ENCODE results near the gene KIF22. TPM values are rescaled to one million over a fixed set of nuclear protein-coding genes. Genes with fewer than 3 reads are reported as not detected.
"Not testable (repeated sequence)": the region's sequence is repeated elsewhere in the genome, so short reads cannot be mapped to it uniquely, and the experiment has no call there.

The KIF22 gene
- total RNA-seq, 1 donor from 2014 or later: 28.6 TPM

GRCh38 chr16:29774730-29775129, 15.8 kb upstream of the KIF22 start:
- H3K9me3 ChIP-seq: no peaks in the 10 kb centered on the region
- intact Hi-C loops (cut with DNase I): no loop called here

GRCh38 chr16:29775742-29776408, 14.7 kb upstream of the KIF22 start:
- H3K27me3 ChIP-seq: no peaks in the 10 kb centered on the region
- H3K27ac ChIP-seq: no peak overlapping the region
- no peak overlapping the region for H3K4me3 ChIP-seq
- TF ChIP-seq CTCF (IDR thresholded peaks at IDR 0.05): no peak
- H3K36me3 ChIP-seq: no peaks in the 10 kb centered on the region
- intact Hi-C loops (cut with DNase I): no loop called here
- H3K4me1 ChIP-seq: no peaks in the 10 kb centered on the region
- DNase-seq (ENCODE audit: low spot score in 2 of 2): no peak
- no peaks in the 10 kb centered on the region for H3K9me3 ChIP-seq

More at GRCh38 chr16:29774730-29775129, 15.8 kb upstream of the KIF22 start:
- H3K36me3 ChIP-seq: no peaks in the 10 kb centered on the region
- no peaks in the 10 kb centered on the region for H3K4me1 ChIP-seq
- H3K27me3 ChIP-seq: no peaks in the 10 kb centered on the region
- DNase-seq (ENCODE audit: low spot score in 2 of 2): no peak
- no peak overlapping the region for H3K4me3 ChIP-seq
- TF ChIP-seq CTCF (IDR thresholded peaks at IDR 0.05): no peak
- no peak overlapping the region for H3K27ac ChIP-seq

- intact Hi-C loops (cut with DNase I): no loop called here
Measured at GRCh38 chr16:29777576-29778350, 12.8 kb upstream of the KIF22 start, which contains the start of gene ZG16. ZG16 (plus strand) TSS chr16:29778256; CDS start chr16:29779267, 1,011 bp downstream.

GRCh38 chr16:29779474-29779873, 11.1 kb upstream of the KIF22 start:
- Histone ChIP-seq H3K27me3 (no peaks in the 10 kb centered on the region), H3K36me3 (no peaks in the 10 kb centered on the region), H3K9me3 (no peaks in the 10 kb centered on the region), H3K4me1 (no peaks in the 10 kb centered on the region), H3K27ac (no peak overlapping the region), H3K4me3 (no peak overlapping the region)
- intact Hi-C loops (cut with DNase I): no loop called here
- DNase-seq (ENCODE audit: low spot score in 2 of 2): no peak
- TF ChIP-seq CTCF (IDR thresholded peaks at IDR 0.05): no peak

More at GRCh38 chr16:29777576-29778350, 12.8 kb upstream of the KIF22 start, which contains the start of gene ZG16:
- no peaks in the 10 kb centered on the region for H3K4me1 ChIP-seq
- no peaks in the 10 kb centered on the region for H3K36me3 ChIP-seq
- no peak for DNase-seq (ENCODE audit: low spot score in 2 of 2)
- no peak for TF ChIP-seq CTCF (IDR thresholded peaks at IDR 0.05)
- no peak within 1 kb of the TSS for H3K27ac ChIP-seq
- no peaks in the 10 kb centered on the region for H3K9me3 ChIP-seq
- H3K27me3 ChIP-seq: no peaks in the 10 kb centered on the region
- no peak within 1 kb of the TSS for H3K4me3 ChIP-seq

GRCh38 chr16:29783094-29783953, 7.2 kb upstream of the KIF22 start:
- DNase-seq (ENCODE audit: low spot score in 2 of 2); H3K4me1 ChIP-seq; H3K27ac ChIP-seq; H3K27me3 ChIP-seq; intact Hi-C loops (cut with DNase I); H3K36me3 ChIP-seq; H3K9me3 ChIP-seq; H3K4me3 ChIP-seq: not testable (repeated sequence)

Data from ascending aorta (tissue), 2 donors.